ENCODE results near the gene RBP3. TPM values are rescaled to one million over a fixed set of nuclear protein-coding genes. Genes with fewer than 3 reads are reported as not detected.
A peak's percentile ranks its signal among the peaks of the same experiment; 100 is the strongest.

The RBP3 gene
- total and polyA plus RNA-seq, 8 donors, result not detected

DNA sequence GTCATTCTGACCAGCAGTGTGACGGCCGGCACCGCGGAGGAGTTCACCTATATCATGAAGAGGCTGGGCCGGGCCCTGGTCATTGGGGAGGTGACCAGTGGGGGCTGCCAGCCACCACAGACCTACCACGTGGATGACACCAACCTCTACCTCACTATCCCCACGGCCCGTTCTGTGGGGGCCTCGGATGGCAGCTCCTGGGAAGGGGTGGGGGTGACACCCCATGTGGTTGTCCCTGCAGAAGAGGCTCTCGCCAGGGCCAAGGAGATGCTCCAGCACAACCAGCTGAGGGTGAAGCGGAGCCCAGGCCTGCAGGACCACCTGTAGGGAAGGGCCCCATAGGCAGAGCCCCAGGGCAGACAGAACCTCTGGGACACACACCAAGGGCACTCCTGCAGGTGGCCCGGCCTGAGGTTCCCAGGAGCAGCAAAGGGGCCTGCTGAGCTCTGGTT, 9.0 kb downstream of the RBP3 start:
- no peak for TF ChIP-seq CTCF (IDR thresholded peaks at IDR 0.05)
- no peaks in the 10 kb centered on the region for H3K4me1 ChIP-seq
- no peaks in the 10 kb centered on the region for H3K9me3 ChIP-seq
- WGBS, 2 donors, result 86 to 91% methylated on average over 12 of the region's 12 CpGs
- intact Hi-C loops (cut with DNase I), result no loop called here
- no peak overlapping the region for H3K27ac ChIP-seq
- H3K4me3 ChIP-seq, result no peak overlapping the region
- no peaks in the 10 kb centered on the region for H3K27me3 ChIP-seq
- no peak for ATAC-seq
- H3K36me3 ChIP-seq, result no peaks in the 10 kb centered on the region
- peak in 1 of 6 donors; percentile 43 for DNase-seq
- no peak for FAIRE-seq

DNA sequence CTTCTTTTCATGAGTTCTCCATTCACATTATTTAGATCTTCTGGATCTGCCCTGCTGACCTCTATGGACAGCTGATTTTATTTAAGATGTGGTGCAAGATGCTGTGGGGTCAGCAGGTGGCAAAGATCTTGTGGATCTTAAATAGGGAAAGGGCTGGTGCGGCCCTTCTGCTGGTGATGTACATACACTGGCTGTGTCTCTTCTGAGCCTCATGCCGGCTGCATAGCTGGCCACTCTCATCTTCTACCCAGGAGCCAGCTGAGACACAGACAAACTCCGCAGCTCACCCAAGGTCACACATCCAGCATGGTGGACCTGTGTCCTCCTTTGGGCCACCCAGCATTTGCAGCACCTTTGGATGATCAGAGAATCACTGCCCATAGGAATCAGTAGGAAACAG, 9.7 kb downstream of the RBP3 start:
- no peak for FAIRE-seq
- Histone ChIP-seq H3K27me3 (no peaks in the 10 kb centered on the region), H3K36me3 (no peaks in the 10 kb centered on the region), H3K4me3 (no peak overlapping the region), H3K4me1 (no peaks in the 10 kb centered on the region), H3K9me3 (no peaks in the 10 kb centered on the region), H3K27ac (no peak overlapping the region)
- intact Hi-C loops (cut with DNase I), result no loop called here
- 85 to 87% methylated on average over 3 of the region's 3 CpGs for WGBS, 2 donors
- no peak for ATAC-seq
- TF ChIP-seq CTCF (IDR thresholded peaks at IDR 0.05), result no peak
- DNase-seq, result peak in 1 of 6 donors; percentile 20

- H3K27ac ChIP-seq, result no peak overlapping the region
- no peak for FAIRE-seq
- intact Hi-C loops (cut with DNase I), result no loop called here
- no peaks in the 10 kb centered on the region for H3K36me3 ChIP-seq
- peak in 2 of 6 donors; percentile 26 to 35 for DNase-seq
- ATAC-seq, result no peak
- no peaks in the 10 kb centered on the region for H3K4me1 ChIP-seq
- TF ChIP-seq CTCF (IDR thresholded peaks at IDR 0.05), result no peak
- no peaks in the 10 kb centered on the region for H3K9me3 ChIP-seq
- no peaks in the 10 kb centered on the region for H3K27me3 ChIP-seq
- H3K4me3 ChIP-seq, result no peak overlapping the region
- WGBS, 2 donors, result 75 to 78% methylated on average over 3 of the region's 3 CpGs
Observed at GRCh38 chr10:47358457-47358856, 10.3 kb downstream of the RBP3 start.

DNA sequence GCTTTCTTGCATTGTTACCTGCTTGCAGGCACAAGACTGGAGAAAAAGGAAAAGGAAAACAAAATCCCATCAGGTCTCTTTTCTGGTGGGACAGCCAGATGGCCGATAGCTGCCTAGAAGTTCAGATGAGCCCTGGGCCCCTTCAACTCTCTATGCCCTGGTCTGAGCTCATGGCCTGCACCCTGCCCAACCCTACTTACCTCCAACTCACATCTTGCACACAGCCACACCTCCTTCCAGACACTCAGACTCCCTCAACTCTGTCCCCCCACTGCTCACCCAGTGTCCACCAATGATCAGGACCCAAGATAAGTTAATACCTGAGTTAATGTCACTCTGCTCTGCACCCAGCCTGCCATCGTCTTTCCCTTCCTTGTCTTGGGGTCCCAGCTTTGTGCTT, 10.9 kb downstream of the RBP3 start:
- FAIRE-seq (no peak), DNase-seq (no peak), ATAC-seq (no peak)
- H3K27me3 ChIP-seq, result no peaks in the 10 kb centered on the region
- no peaks in the 10 kb centered on the region for H3K9me3 ChIP-seq
- no peaks in the 10 kb centered on the region for H3K4me1 ChIP-seq
- intact Hi-C loops (cut with DNase I), result no loop called here
- no peak overlapping the region for H3K4me3 ChIP-seq
- WGBS, 2 donors, result 84 to 97% methylated on average over 2 of the region's 2 CpGs
- H3K27ac ChIP-seq, result no peak overlapping the region
- no peaks in the 10 kb centered on the region for H3K36me3 ChIP-seq
- TF ChIP-seq CTCF (IDR thresholded peaks at IDR 0.05), result no peak

- intact Hi-C loops (cut with DNase I), result no loop called here
- H3K27ac ChIP-seq, result no peak overlapping the region
- no peaks in the 10 kb centered on the region for H3K9me3 ChIP-seq
- 70 to 87% methylated on average over 4 of the region's 4 CpGs for WGBS, 2 donors
- H3K27me3 ChIP-seq, result no peaks in the 10 kb centered on the region
- no peak overlapping the region for H3K4me3 ChIP-seq
- no peak for ATAC-seq
- no peaks in the 10 kb centered on the region for H3K4me1 ChIP-seq
- peak in 1 of 6 donors; percentile 38 for DNase-seq
- no peak for FAIRE-seq
- H3K36me3 ChIP-seq, result no peaks in the 10 kb centered on the region
- no peak for TF ChIP-seq CTCF (IDR thresholded peaks at IDR 0.05)
Observed at GRCh38 chr10:47359626-47360418, 11.7 kb downstream of the RBP3 start.

All from pancreas (tissue), 10 donors.